NCI-H2029 (cell line): ENCODE results near the gene RGS9.
A peak's percentile ranks its signal among the peaks of the same experiment; 100 is the strongest.
"Not testable (repeated sequence)": the region's sequence is repeated elsewhere in the genome, so short reads cannot be mapped to it uniquely, and the experiment has no call there.

Experiments
- DNase-seq: peaks from one replicate; lab custom pipeline; 2025; lab: John Stamatoyannopoulos, UW

Gene RGS9

GRCh38 chr17:65137021-65137939 is at the start of gene RGS9:
Gene RGS9, plus strand, starts transcription at chr17:65137370. Its CDS starts 171 bp downstream, at chr17:65137541.
- peak; percentile 61 for DNase-seq

GRCh38 chr17:65088621-65089360 is 48.4 kb upstream of the RGS9 start:
- no peak for DNase-seq

GRCh38 chr17:65092262-65092661 is 44.9 kb upstream of the RGS9 start:
- no peak for DNase-seq

- DNase-seq, result not testable (repeated sequence)
Observed at GRCh38 chr17:65092721-65093356, 44.3 kb upstream of the RGS9 start.

GRCh38 chr17:65093930-65094329 is 43.2 kb upstream of the RGS9 start:
- DNase-seq, result no peak

GRCh38 chr17:65095465-65095864 is 41.7 kb upstream of the RGS9 start:
- no peak for DNase-seq

GRCh38 chr17:65096382-65096781 is 40.8 kb upstream of the RGS9 start:
- DNase-seq, result not testable (repeated sequence)

- DNase-seq, result no peak
Observed at GRCh38 chr17:65097110-65097509, 40.1 kb upstream of the RGS9 start.

GRCh38 chr17:65099475-65099874 is 37.7 kb upstream of the RGS9 start:
- DNase-seq, result no peak

GRCh38 chr17:65099941-65100315 is 37.2 kb upstream of the RGS9 start:
- DNase-seq, result no peak

- peak; percentile 56 for DNase-seq
Observed at GRCh38 chr17:65100316-65101140, 36.6 kb upstream of the RGS9 start.

- DNase-seq, result no peak
Observed at GRCh38 chr17:65101371-65101770, 35.8 kb upstream of the RGS9 start.

GRCh38 chr17:65102235-65102634 is 34.9 kb upstream of the RGS9 start:
- DNase-seq, result no peak

- no peak for DNase-seq
Observed at GRCh38 chr17:65102788-65103187, 34.4 kb upstream of the RGS9 start.

- DNase-seq, result no peak
Observed at GRCh38 chr17:65103431-65103830, 33.7 kb upstream of the RGS9 start.

- DNase-seq, result no peak
Observed at GRCh38 chr17:65103896-65104295, 33.3 kb upstream of the RGS9 start.

- no peak for DNase-seq
Observed at GRCh38 chr17:65104541-65104940, 32.6 kb upstream of the RGS9 start.

GRCh38 chr17:65104973-65105372 is 32.2 kb upstream of the RGS9 start:
- DNase-seq, result no peak

- no peak for DNase-seq
Observed at GRCh38 chr17:65108152-65108551, 29.0 kb upstream of the RGS9 start.

- DNase-seq, result no peak
Observed at GRCh38 chr17:65109543-65109942, 27.6 kb upstream of the RGS9 start.

GRCh38 chr17:65109990-65110680 is 27.0 kb upstream of the RGS9 start:
- no peak for DNase-seq
